Trophoblast cell (in vitro differentiated cells and primary cell): ENCODE data around the gene NENF.

Experiments
- DNase-seq, 2 donors: peaks; one replicate each; pipeline ENCODE4 v3.0.0-alpha.2; 2016
- H2AFZ ChIP-seq: 2 replicates; pipeline ENCODE4 v1.6.1; 2013; ENCODE audit warnings: low read length, moderate library complexity, mild to moderate bottlenecking; ENCODE audit not compliant: insufficient read depth, poor library complexity
- H2AK5ac ChIP-seq: 2 replicates; pipeline ENCODE4 v1.6.1; 2013; ENCODE audit warnings: mild to moderate bottlenecking, low read length
- H2BK120ac ChIP-seq: 2 replicates; pipeline ENCODE4 v1.6.1; 2013; ENCODE audit warnings: low read length, mild to moderate bottlenecking, moderate library complexity; ENCODE audit not compliant: insufficient read depth, poor library complexity
- H2BK12ac ChIP-seq: 2 replicates; pipeline ENCODE4 v1.6.1; 2013; ENCODE audit warnings: mild to moderate bottlenecking, low read length, moderate library complexity
- H2BK5ac ChIP-seq: 2 replicates; pipeline ENCODE4 v1.6.1; 2013; ENCODE audit warnings: low read length, low read depth, moderate library complexity, mild to moderate bottlenecking; ENCODE audit not compliant: poor library complexity
- H3K14ac ChIP-seq: 2 replicates; pipeline ENCODE4 v1.6.1; 2013; ENCODE audit warnings: mild to moderate bottlenecking, low read length
- H3K18ac ChIP-seq: 2 replicates; pipeline ENCODE4 v1.6.1; 2013; ENCODE audit warnings: mild to moderate bottlenecking, low read length
- H3K23ac ChIP-seq: 2 replicates; pipeline ENCODE4 v1.6.1; 2013; ENCODE audit warnings: low read length
- H3K27ac ChIP-seq: 2 replicates; pipeline ENCODE4 v1.5.1; 2013; ENCODE audit warnings: low read depth, mild to moderate bottlenecking, inconsistent platforms, low read length, moderate library complexity
- H3K27me3 ChIP-seq: 2 replicates; pipeline ENCODE4 v1.6.1; 2013; ENCODE audit warnings: inconsistent platforms, mild to moderate bottlenecking, low read length, moderate library complexity; ENCODE audit not compliant: insufficient read depth
- H3K36me3 ChIP-seq, 2 experiments: 1 replicate in 1 of 2; 2 replicates in 1 of 2; pipeline ENCODE4 v1.6.1; 2013; ENCODE audit warnings: low read length in 2 of 2, mild to moderate bottlenecking in 2 of 2, moderate library complexity in 1 of 2; ENCODE audit not compliant: insufficient read depth in 2 of 2, control insufficient read depth in 1 of 2
- H3K4ac ChIP-seq: 2 replicates; pipeline ENCODE4 v1.6.1; 2013; ENCODE audit warnings: low read depth, mild to moderate bottlenecking, low read length, moderate library complexity
- H3K4me1 ChIP-seq, 2 experiments: 1 replicate in 1 of 2; 2 replicates in 1 of 2; pipeline ENCODE4 v1.6.1; 2013; ENCODE audit warnings: low read length in 2 of 2, mild to moderate bottlenecking in 2 of 2, moderate library complexity in 1 of 2; ENCODE audit not compliant: insufficient read depth in 2 of 2, control insufficient read depth in 1 of 2
- H3K4me2 ChIP-seq: 2 replicates; pipeline ENCODE4 v1.6.1; 2013; ENCODE audit warnings: inconsistent platforms, mild to moderate bottlenecking, low read length, moderate library complexity
- H3K4me3 ChIP-seq: 2 replicates; pipeline ENCODE4 v1.5.1; 2013; ENCODE audit warnings: mild to moderate bottlenecking, low read depth, low read length, inconsistent platforms
- H3K79me1 ChIP-seq: one replicate; pipeline ENCODE4 v1.6.1; 2013; ENCODE audit warnings: low read length
- H3K79me2 ChIP-seq: 2 replicates; pipeline ENCODE4 v1.6.1; 2013; ENCODE audit warnings: low read length, mild to moderate bottlenecking; ENCODE audit not compliant: control insufficient read depth, insufficient read depth, poor library complexity
- H3K9ac ChIP-seq: 2 replicates; pipeline ENCODE4 v1.6.1; 2013; ENCODE audit warnings: mild to moderate bottlenecking, low read length
- H3K9me3 ChIP-seq: 2 replicates; pipeline ENCODE4 v1.6.1; 2013; ENCODE audit warnings: low read depth, mild to moderate bottlenecking, control low read depth, inconsistent platforms, low read length; ENCODE audit not compliant: insufficient read depth
- H4K12ac ChIP-seq: 2 replicates; pipeline ENCODE4 v1.6.1; 2013; ENCODE audit warnings: low read depth, mild to moderate bottlenecking, low read length, moderate library complexity
- H4K8ac ChIP-seq: 2 replicates; pipeline ENCODE4 v1.6.1; 2013; ENCODE audit warnings: low read depth, mild to moderate bottlenecking, low read length, moderate library complexity
- H4K91ac ChIP-seq: one replicate; pipeline ENCODE4 v1.6.1; 2013; ENCODE audit warnings: low read depth, mild to moderate bottlenecking, low read length, moderate library complexity
- WGBS: extraction: QIAGEN DNeasy Blood & Tissue Kit; methylation state at CpG from one replicate; pipeline ENCODE4 v1.1.7; 2013; ENCODE audit warnings: missing lambda C conversion rate; ENCODE audit not compliant: insufficient read length, insufficient coverage; ENCODE audit errors: extremely low coverage; 5-methylcytosine and 5-hydroxymethylcytosine counted together

Gene NENF

DNA sequence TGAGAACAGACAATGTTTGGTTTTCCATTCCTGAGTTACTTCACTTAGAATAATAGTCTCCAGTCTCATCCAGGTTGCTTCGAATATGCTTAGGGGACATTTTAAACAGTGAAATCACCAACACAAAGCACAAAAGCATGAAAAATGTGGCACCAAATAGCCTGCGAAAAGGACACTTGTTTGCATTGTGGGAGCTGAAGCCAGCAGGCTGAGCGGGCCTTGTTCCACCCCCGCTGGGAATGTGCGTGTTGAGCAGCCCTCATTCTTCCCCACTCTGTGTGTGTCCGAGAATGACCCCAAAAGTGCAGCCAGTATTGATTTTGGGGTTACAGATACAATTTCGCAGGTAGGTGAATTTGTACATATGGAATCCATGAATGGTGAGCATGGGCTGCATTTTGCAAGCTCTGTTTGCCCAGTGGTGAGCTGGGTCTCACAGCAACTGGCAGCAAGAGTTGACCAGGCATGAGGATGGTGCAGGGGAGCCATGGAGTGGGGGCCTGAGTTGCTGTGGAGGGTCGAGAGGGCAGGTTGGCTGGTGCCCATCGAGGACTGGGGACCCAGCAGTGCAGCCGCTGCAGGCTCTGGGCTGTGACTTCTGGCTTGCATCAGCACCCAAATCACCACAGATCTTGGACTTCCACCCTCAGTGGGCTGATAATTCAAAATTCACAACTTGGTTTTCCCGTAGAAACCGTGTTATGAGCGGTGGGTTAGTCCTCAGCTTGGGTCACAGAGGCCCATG lies 29.4 kb downstream of the NENF start:
- Histone ChIP-seq H2BK5ac (no peak overlapping the region), H2BK12ac (no peak overlapping the region), H3K23ac (no peak overlapping the region), H3K27ac (no peak overlapping the region), H3K9ac (no peak overlapping the region), H3K79me1 (peaks cover 26% of the 10 kb centered on the region), H3K9me3 (peaks cover 3% of the 10 kb centered on the region), H3K4me3 (no peak overlapping the region), H3K4me2 (no peak overlapping the region), H2BK120ac (no peak overlapping the region), H2AFZ (no peak overlapping the region), H3K79me2 (peaks cover 2% of the 10 kb centered on the region), H3K36me3 (no peaks in the 10 kb centered on the region), H2AK5ac (no peak overlapping the region), H4K91ac (no peak overlapping the region), H3K4ac (no peak overlapping the region), H4K12ac (no peak overlapping the region), H4K8ac (no peak overlapping the region), H3K14ac (no peak overlapping the region), H3K27me3 (no peaks in the 10 kb centered on the region), H3K4me1 (peaks cover 37 to 38% of the 10 kb centered on the region in 2 experiments), H3K18ac (no peak overlapping the region)
- DNase-seq: no peak
- no CpG with 5 or more reads among the region's 13 CpGs for WGBS

DNA sequence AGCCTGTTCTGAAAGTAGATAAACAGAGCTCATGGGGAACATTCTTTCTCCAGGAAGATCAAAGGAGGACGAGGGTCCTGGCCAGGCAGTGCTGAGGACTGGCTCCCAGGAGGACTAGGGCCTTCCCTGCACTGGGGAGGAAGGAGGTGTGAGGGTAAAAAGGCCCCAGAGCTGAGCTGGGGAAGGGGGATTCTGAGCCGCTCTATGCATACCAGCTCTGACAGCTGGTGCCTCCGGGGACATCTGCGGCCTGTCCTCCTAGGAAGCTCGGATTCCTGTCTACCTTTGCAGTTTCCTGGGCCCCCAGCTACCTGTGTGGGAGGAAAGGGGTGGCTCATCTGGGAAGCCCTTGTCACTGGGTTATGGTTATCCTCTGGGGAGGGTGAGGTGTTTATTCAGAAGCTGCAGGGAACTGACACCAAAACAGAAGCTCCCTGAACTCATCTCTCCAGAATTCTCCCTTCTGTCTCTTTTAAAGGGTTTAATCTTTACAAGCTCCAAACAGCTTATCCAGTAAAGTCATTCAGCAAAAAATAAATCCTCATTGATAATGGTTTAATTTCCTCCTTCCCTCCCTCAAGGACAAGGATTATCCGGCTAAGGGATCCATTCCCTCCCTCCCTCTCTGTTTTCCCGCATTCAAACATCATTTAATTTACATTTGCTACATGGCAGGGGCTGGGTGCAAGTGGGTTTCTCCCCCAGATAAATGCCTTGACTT lies 31.0 kb downstream of the NENF start:
- no peak for DNase-seq
- peak overlapping the region; percentile 8 for H2BK5ac ChIP-seq
- H3K36me3 ChIP-seq: no peaks in the 10 kb centered on the region
- H3K4me2 ChIP-seq: no peak overlapping the region
- H3K4me3 ChIP-seq: no peak overlapping the region
- peak overlapping the region; percentile 21 for H2BK12ac ChIP-seq
- no peaks in the 10 kb centered on the region for H3K27me3 ChIP-seq
- peaks cover 47 to 49% of the 10 kb centered on the region in 2 experiments for H3K4me1 ChIP-seq
- H3K9ac ChIP-seq: no peak overlapping the region
- no peak overlapping the region for H4K12ac ChIP-seq
- H2AK5ac ChIP-seq: no peak overlapping the region
- peak overlapping the region; percentile 36 for H4K91ac ChIP-seq
- H3K79me1 ChIP-seq: peaks cover 36% of the 10 kb centered on the region
- H3K27ac ChIP-seq: peak overlapping the region; percentile 65
- no peak overlapping the region for H3K23ac ChIP-seq
- H3K18ac ChIP-seq: peak overlapping the region; percentile 32
- peaks cover 2% of the 10 kb centered on the region for H3K9me3 ChIP-seq
- peaks cover 5% of the 10 kb centered on the region for H3K79me2 ChIP-seq
- H2BK120ac ChIP-seq: peak overlapping the region; percentile 47
- H4K8ac ChIP-seq: peak overlapping the region; percentile 61
- no peak overlapping the region for H2AFZ ChIP-seq
- no peak overlapping the region for H3K4ac ChIP-seq
- peak overlapping the region; percentile 23 for H3K14ac ChIP-seq
- WGBS: no CpG with 5 or more reads among the region's 7 CpGs

DNA sequence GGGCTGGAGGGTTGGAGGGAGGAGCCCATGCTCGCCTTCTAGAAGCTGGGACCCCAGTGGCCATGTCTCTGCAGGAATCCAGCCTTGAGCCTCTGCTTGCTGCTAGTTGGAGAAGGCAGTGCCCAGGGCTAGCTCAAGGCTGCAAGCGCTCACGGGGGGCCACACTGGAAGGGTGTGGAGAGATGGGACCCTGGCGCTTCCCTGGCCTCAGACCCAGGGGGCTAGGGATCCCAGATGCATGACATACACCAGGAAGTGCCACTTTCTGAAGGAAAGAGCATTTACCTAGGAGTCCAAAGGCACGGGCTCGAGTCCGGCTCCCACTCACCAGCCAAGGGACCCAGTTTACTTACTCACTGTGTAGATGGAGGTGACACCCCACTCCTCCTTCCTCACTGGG lies 32.6 kb downstream of the NENF start:
- H3K79me1 ChIP-seq: peaks cover 38% of the 10 kb centered on the region
- no peak overlapping the region for H3K4me2 ChIP-seq
- peak overlapping the region; percentile 62 for H2BK5ac ChIP-seq
- peak overlapping the region; percentile 91 for H2BK12ac ChIP-seq
- no peaks in the 10 kb centered on the region for H3K36me3 ChIP-seq
- WGBS: no CpG with 5 or more reads among the region's 7 CpGs
- no peak for DNase-seq
- peak overlapping the region; percentile 89 for H4K91ac ChIP-seq
- no peak overlapping the region for H3K4me3 ChIP-seq
- peak overlapping the region; percentile 64 for H2AFZ ChIP-seq
- H3K4me1 ChIP-seq: peaks cover 52 to 55% of the 10 kb centered on the region in 2 experiments
- H3K27me3 ChIP-seq: no peaks in the 10 kb centered on the region
- H3K9ac ChIP-seq: no peak overlapping the region
- H3K14ac ChIP-seq: peak overlapping the region; percentile 41
- peak overlapping the region; percentile 16 for H3K4ac ChIP-seq
- H3K18ac ChIP-seq: peak overlapping the region; percentile 18
- peak overlapping the region; percentile 72 for H4K8ac ChIP-seq
- H3K9me3 ChIP-seq: peaks cover 2% of the 10 kb centered on the region
- H3K23ac ChIP-seq: no peak overlapping the region
- H4K12ac ChIP-seq: no peak overlapping the region
- H2AK5ac ChIP-seq: peak overlapping the region; percentile 65
- peak overlapping the region; percentile 31 for H3K27ac ChIP-seq
- H3K79me2 ChIP-seq: peaks cover 5% of the 10 kb centered on the region
- peak overlapping the region; percentile 79 for H2BK120ac ChIP-seq

DNA sequence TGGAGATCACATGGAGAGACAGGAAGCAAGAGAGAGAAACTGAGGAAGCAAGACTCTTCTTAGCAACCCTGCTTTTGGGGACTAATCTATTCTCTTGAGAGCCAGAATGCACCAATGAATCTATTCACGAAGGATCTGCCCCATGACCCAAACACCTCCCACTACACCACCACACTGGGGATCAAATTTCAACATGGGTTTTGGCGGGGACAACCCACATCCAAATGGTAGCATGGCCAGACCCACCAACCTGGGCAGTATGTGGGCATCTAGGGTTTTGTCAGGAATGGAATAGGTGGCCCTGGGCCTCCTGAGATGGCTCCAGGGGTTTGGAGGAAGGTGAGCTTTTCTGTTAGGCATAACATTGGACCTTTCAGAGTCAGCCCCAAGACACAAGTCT lies 33.7 kb downstream of the NENF start:
- H2AK5ac ChIP-seq: peak overlapping the region; percentile 51
- H3K4me3 ChIP-seq: no peak overlapping the region
- peak overlapping the region; percentile 93 for H2BK12ac ChIP-seq
- H2BK120ac ChIP-seq: peak overlapping the region; percentile 33
- H4K8ac ChIP-seq: peak overlapping the region; percentile 51
- DNase-seq: no peak
- no peaks in the 10 kb centered on the region for H3K27me3 ChIP-seq
- H3K79me2 ChIP-seq: peaks cover 5% of the 10 kb centered on the region
- peak overlapping the region; percentile 46 for H3K14ac ChIP-seq
- H3K27ac ChIP-seq: peak overlapping the region; percentile 85
- no peak overlapping the region for H3K9ac ChIP-seq
- no peaks in the 10 kb centered on the region for H3K9me3 ChIP-seq
- H4K91ac ChIP-seq: peak overlapping the region; percentile 76
- H4K12ac ChIP-seq: no peak overlapping the region
- peaks cover 38% of the 10 kb centered on the region for H3K79me1 ChIP-seq
- H3K23ac ChIP-seq: no peak overlapping the region
- H3K4ac ChIP-seq: peak overlapping the region; percentile 25
- H3K4me1 ChIP-seq: peaks cover 52 to 56% of the 10 kb centered on the region in 2 experiments
- H3K18ac ChIP-seq: peak overlapping the region; percentile 34
- no peak overlapping the region for H2AFZ ChIP-seq
- no peaks in the 10 kb centered on the region for H3K36me3 ChIP-seq
- no CpG with 5 or more reads among the region's 2 CpGs for WGBS
- peak overlapping the region; percentile 13 for H3K4me2 ChIP-seq
- H2BK5ac ChIP-seq: peak overlapping the region; percentile 88
